GM12878 (cell line): Measurements from ENCODE around the gene TRIM28. TPM values are rescaled to one million over a fixed set of nuclear protein-coding genes. Genes with fewer than 3 reads are reported as not detected.

Experiments used
- ATAC-seq: fragments of 200-7000 bp; cut with Tn5 transposase; 3 replicates; pipeline ENCODE4 v1.9.1; 2020; ENCODE audit warnings: mild to moderate bottlenecking, moderate library complexity
- BruUV-seq: library from RNA; stranded (reverse); fragments of 400-500 nt; replicated peaks from 2 replicates; lab custom pipeline; 2021; lab: Mats Ljungman, UMichigan
- CTCF ChIA-PET: fragments of 300-600 bp; sonication (Branson Sonifier 250); formaldehyde crosslinking; extraction: SDS; loops from one replicate; lab custom pipeline; 2021; ENCODE audit warnings: inconsistent platforms; lab: Yijun Ruan, JAX
- POLR2A ChIA-PET: fragments of 350-600 bp; formaldehyde crosslinking; extraction: SDS; loops from one replicate; lab custom pipeline; 2021; ENCODE audit warnings: inconsistent platforms; lab: Charles Lee
- RAD21 ChIA-PET: fragments of 300-600 bp; sonication (Branson Sonifier 250); formaldehyde crosslinking; loops from one replicate; lab custom pipeline; 2023; ENCODE audit warnings: antibody characterized with exemption; ENCODE audit not compliant: unreplicated experiment; lab: Charles Lee
- SMC1A ChIA-PET: fragments of 300-600 bp; sonication (Branson Sonifier 250); formaldehyde crosslinking; loops from one replicate; lab custom pipeline; 2023; ENCODE audit not compliant: unreplicated experiment, uncharacterized antibody; lab: Charles Lee
- DNase-seq: peaks from one replicate; pipeline ENCODE4 v3.0.0-alpha.2; 2011; ENCODE audit warnings: low read depth, low spot score
- FAIRE-seq: peaks from 3 replicates; lab custom pipeline; 2011; peaks lifted over from hg19 to GRCh38; lab: Jason Lieb, UNC
- H2AFZ ChIP-seq: 2 replicates; pipeline ENCODE4 v1.6.0; 2011; ENCODE audit warnings: low read depth, low read length, control low read depth; ENCODE audit not compliant: control insufficient read depth
- H3K27ac ChIP-seq: 2 replicates; pipeline ENCODE4 v1.5.1; 2011; ENCODE audit warnings: control low read depth; ENCODE audit not compliant: control insufficient read depth, insufficient read depth
- H3K27me3 ChIP-seq, 2 experiments: replicated peaks in 1 of 2; 2 replicates each; pipeline versions ENCODE4 v1.6.0 to v1.6.1; 2011; ENCODE audit warnings: low read length in 1 of 2; ENCODE audit not compliant: control insufficient read depth in 2 of 2, insufficient read depth in 2 of 2
- H3K36me3 ChIP-seq, 2 experiments: 2 replicates each; pipeline ENCODE4 v1.5.1; 2011; ENCODE audit warnings: low read length in 1 of 2; ENCODE audit not compliant: control insufficient read depth in 2 of 2, insufficient read depth in 2 of 2
- H3K4me1 ChIP-seq: 2 replicates; pipeline ENCODE4 v1.6.1; 2011; ENCODE audit warnings: mild to moderate bottlenecking, low read length, moderate library complexity, mixed read lengths; ENCODE audit not compliant: control insufficient read depth, insufficient read depth
- H3K4me2 ChIP-seq: 2 replicates; pipeline ENCODE4 v1.6.0; 2011; ENCODE audit warnings: control low read depth; ENCODE audit not compliant: control insufficient read depth, insufficient read depth
- H3K4me3 ChIP-seq: fragments of 200-600 bp; sonication (generic); 2 replicates; pipeline ENCODE4 v1.5.1; 2016
- H3K79me2 ChIP-seq: 2 replicates; pipeline ENCODE4 v1.6.0; 2011; ENCODE audit warnings: low read length; ENCODE audit not compliant: control insufficient read depth, insufficient read depth
- H3K9ac ChIP-seq: 2 replicates; pipeline ENCODE4 v1.8.0; 2011; ENCODE audit warnings: low read length, control low read depth, mixed read lengths; ENCODE audit not compliant: control insufficient read depth, insufficient read depth
- H3K9me3 ChIP-seq: replicated peaks from 3 replicates; pipeline ENCODE4 v1.5.1; 2011; ENCODE audit warnings: mild to moderate bottlenecking, low read length; ENCODE audit not compliant: control insufficient read depth, insufficient read depth
- H4K20me1 ChIP-seq: 2 replicates; pipeline ENCODE4 v1.6.0; 2011; ENCODE audit not compliant: control insufficient read depth, insufficient read depth
- BCL11A ChIP-seq: IDR thresholded peaks from 2 replicates; pipeline ENCODE4 v1.6.1; 2011; ENCODE audit warnings: low read depth, low read length
- BCL3 ChIP-seq: IDR thresholded peaks from 2 replicates; pipeline ENCODE4 v1.6.1; 2011; ENCODE audit warnings: borderline replicate concordance, low read depth, mild to moderate bottlenecking, moderate library complexity, low read length; ENCODE audit not compliant: insufficient read depth, poor library complexity, severe bottlenecking
- EP300 ChIP-seq, 2 experiments: fragments of 150-350 bp in 1 of 2; IDR thresholded peaks; 2 replicates each; pipeline ENCODE4 v1.6.1; 2011 to 2012; ENCODE audit warnings: low read depth in 2 of 2, low read length in 2 of 2, borderline replicate concordance in 1 of 2, improper control_type of control experiment in 1 of 2, inconsistent platforms in 1 of 2; ENCODE audit not compliant: control insufficient read depth in 1 of 2
- IKZF1 ChIP-seq: fragments of 450-650 bp; conservative IDR thresholded peaks from 2 replicates; pipeline ENCODE4 v1.6.1; 2017; ENCODE audit warnings: antibody characterized with exemption, mild to moderate bottlenecking
- IKZF2 ChIP-seq, 2 experiments: fragments of 450-650 bp; IDR thresholded peaks; 2 replicates each; pipeline ENCODE4 v1.6.1; 2017; ENCODE audit warnings: mild to moderate bottlenecking in 2 of 2, moderate library complexity in 2 of 2
- MEF2A ChIP-seq: IDR thresholded peaks from 2 replicates; pipeline ENCODE4 v1.6.1; 2011; ENCODE audit warnings: low read depth, mild to moderate bottlenecking, low read length, moderate library complexity; ENCODE audit not compliant: insufficient read depth
- MEF2B ChIP-seq: fragments of 450-650 bp; IDR thresholded peaks from 2 replicates; pipeline ENCODE4 v1.6.1; 2018; ENCODE audit warnings: mild to moderate bottlenecking, moderate library complexity; ENCODE audit not compliant: partially characterized antibody, poor library complexity, severe bottlenecking
- PAX8 ChIP-seq: fragments of 450-650 bp; IDR thresholded peaks from 2 replicates; pipeline ENCODE4 v1.6.1; 2017; ENCODE audit warnings: mild to moderate bottlenecking, moderate library complexity
- POU2F2 ChIP-seq: IDR thresholded peaks from 3 replicates; pipeline ENCODE4 v1.6.1; 2011; ENCODE audit warnings: low read depth, mild to moderate bottlenecking, low read length, borderline replicate concordance
- RAD51 ChIP-seq: fragments of 450-650 bp; IDR thresholded peaks from 2 replicates; pipeline ENCODE4 v1.6.1; 2016; ENCODE audit warnings: moderate library complexity, mild to moderate bottlenecking, inconsistent platforms
- RELA ChIP-seq: fragments of 450-650 bp; IDR thresholded peaks from 2 replicates; pipeline ENCODE4 v1.8.0; 2014; ENCODE audit warnings: borderline replicate concordance; ENCODE audit not compliant: partially characterized antibody
- RUNX3 ChIP-seq: IDR thresholded peaks from 2 replicates; pipeline ENCODE4 v1.6.1; 2012; ENCODE audit warnings: low read length, inconsistent platforms
- SPI1 ChIP-seq: IDR thresholded peaks from 2 replicates; pipeline ENCODE4 v1.6.1; 2011; ENCODE audit warnings: low read depth, mild to moderate bottlenecking, low read length, moderate library complexity, borderline replicate concordance; ENCODE audit not compliant: insufficient read depth
- ZBTB4 ChIP-seq: fragments of 450-650 bp; formaldehyde crosslinking; IDR thresholded peaks from 2 replicates; pipeline ENCODE4 v1.4.0; 2022; ENCODE audit warnings: mild to moderate bottlenecking, moderate library complexity
- ZNF274 ChIP-seq: IDR thresholded peaks from one replicate; pipeline ENCODE4 v1.8.0; 2011; ENCODE audit not compliant: insufficient read length, insufficient read depth
- WGBS: methylation state at CpG from one replicate; pipeline ENCODE4 v1.1.6; 2016; ENCODE audit warnings: low lambda C conversion rate; ENCODE audit not compliant: insufficient replicate concordance, insufficient coverage; ENCODE audit errors: missing lambda C conversion rate; 5-methylcytosine and 5-hydroxymethylcytosine counted together
- in situ Hi-C: fragments of 300-500 bp; cut with MboI; formaldehyde crosslinking; loops from 9 replicates; pipeline ENCODE4 v1.14.3; 2018; ENCODE audit warnings: mixed read lengths
- intact Hi-C: fragments of 100-400 bp; cut with micrococcal nuclease; formaldehyde crosslinking; loops from one replicate; pipeline ENCODE4 v1.14.2; 2022; ENCODE audit not compliant: unreplicated experiment
- polyA plus RNA-seq, 11 experiments: library from polyadenylated mRNA; depleted of rRNA in 4 of 11; unstranded in 6 of 11; stranded (reverse) in 5 of 11; fragments of >200 nt; fragmentation: Nextera tagmentation in 4 of 11; fragmentation: Illumina TruSeq in 1 of 11; extraction: Ambion mirVana in 4 of 11; extraction: Trizol in 1 of 11; gene quantifications; 1 replicate in 1 of 11; 2 replicates in 10 of 11; pipeline versions ENCODE4 v1.2.1 to v1.2.3, GENCODE V29; 2011 to 2016; ENCODE audit warnings: inconsistent platforms in 2 of 11, missing spikeins in 2 of 11, low read depth in 1 of 11
- total RNA-seq, 4 experiments: library from RNA; depleted of rRNA in 3 of 4; stranded (reverse); fragments of >200 nt in 3 of 4; fragmentation: Illumina TruSeq in 1 of 4; extraction: Trizol in 1 of 4; gene quantifications; 2 replicates each; pipeline versions ENCODE4 v1.2.1 to v1.2.3, GENCODE V29; 2013 to 2021
- TF ChIP-seq, protein P1 (sequence below): IDR thresholded peaks from 2 replicates; pipeline ENCODE4 v1.6.1; 2011; ENCODE audit warnings: low read depth, mild to moderate bottlenecking, low read length, moderate library complexity, borderline replicate concordance; ENCODE audit errors: extremely low read depth
- TF ChIP-seq, protein P2 (sequence below): fragments of 450-650 bp; IDR thresholded peaks from 2 replicates; pipeline ENCODE4 v1.6.1; 2017; ENCODE audit warnings: low read depth, mild to moderate bottlenecking, moderate library complexity

The TRIM28 gene
- total and polyA plus RNA-seq, 10 of the 15 experiments (the other 5 are each of a cell fraction or from before 2014, with no cell fraction given), result 5.0 to 650 (median 296) TPM

GRCh38 chr19:58568453-58569130, 24.7 kb downstream of the TRIM28 start:
- H3K36me3 ChIP-seq, result peaks cover 2 to 3% of the 10 kb centered on the region in 2 experiments; a peak in 3 of 4 replicates
- no peak overlapping the region for H3K27ac ChIP-seq
- SMC1A ChIA-PET, result no interaction called here
- H3K79me2 ChIP-seq, result no peaks in the 10 kb centered on the region; the same call in none of the 2 replicates
- intact Hi-C loops (no loop called here), in situ Hi-C loops (no loop called here)
- 99% methylated on average over 4 of the region's 4 CpGs for WGBS
- RAD21 ChIA-PET, result no interaction called here
- FAIRE-seq (no peak), ATAC-seq (no peak), DNase-seq (no peak)
- H3K9me3 ChIP-seq, result no peaks in the 10 kb centered on the region
- no peak overlapping the region for H3K4me2 ChIP-seq
- H4K20me1 ChIP-seq, result no peaks in the 10 kb centered on the region
- H3K27me3 ChIP-seq, result no peaks in the 10 kb centered on the region
- BruUV-seq, result no TSS peak
- no peak overlapping the region for H3K4me3 ChIP-seq
- POLR2A ChIA-PET, result interaction anchor here (1.6 to 6.0 kb wide), 2 partner anchors 7 to 14 kb away, joined by 3 to 46 read pairs; partner anchors contain the start of gene CHMP2A
- no peak overlapping the region for H2AFZ ChIP-seq
- CTCF ChIA-PET, result interaction anchor here (1.3 kb wide), 1 partner anchor 14 kb away, joined by 3 read pairs; the partner anchor contains the start of gene CHMP2A
- H3K9ac ChIP-seq, result no peak overlapping the region
- H3K4me1 ChIP-seq, result peaks cover 4% of the 10 kb centered on the region
- TF ChIP-seq BCL3, result no peak
- no peak for TF ChIP-seq BCL11A
- TF ChIP-seq, protein P1, sequence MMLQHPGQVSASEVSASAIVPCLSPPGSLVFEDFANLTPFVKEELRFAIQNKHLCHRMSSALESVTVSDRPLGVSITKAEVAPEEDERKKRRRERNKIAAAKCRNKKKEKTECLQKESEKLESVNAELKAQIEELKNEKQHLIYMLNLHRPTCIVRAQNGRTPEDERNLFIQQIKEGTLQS, result no peak
- no peak for TF ChIP-seq ZNF274
- no peak for TF ChIP-seq MEF2B
- TF ChIP-seq IKZF2 (IDR thresholded peaks at IDR 0.05), result no peak
- TF ChIP-seq EP300 (IDR thresholded peaks at IDR 0.05; ENCODE audit: borderline replicate concordance in 1 of 2, control insufficient read depth in 1 of 2, low read depth in 2 of 2, low read length in 2 of 2), result no peak
- TF ChIP-seq RAD51, result no peak
- TF ChIP-seq, protein P2, sequence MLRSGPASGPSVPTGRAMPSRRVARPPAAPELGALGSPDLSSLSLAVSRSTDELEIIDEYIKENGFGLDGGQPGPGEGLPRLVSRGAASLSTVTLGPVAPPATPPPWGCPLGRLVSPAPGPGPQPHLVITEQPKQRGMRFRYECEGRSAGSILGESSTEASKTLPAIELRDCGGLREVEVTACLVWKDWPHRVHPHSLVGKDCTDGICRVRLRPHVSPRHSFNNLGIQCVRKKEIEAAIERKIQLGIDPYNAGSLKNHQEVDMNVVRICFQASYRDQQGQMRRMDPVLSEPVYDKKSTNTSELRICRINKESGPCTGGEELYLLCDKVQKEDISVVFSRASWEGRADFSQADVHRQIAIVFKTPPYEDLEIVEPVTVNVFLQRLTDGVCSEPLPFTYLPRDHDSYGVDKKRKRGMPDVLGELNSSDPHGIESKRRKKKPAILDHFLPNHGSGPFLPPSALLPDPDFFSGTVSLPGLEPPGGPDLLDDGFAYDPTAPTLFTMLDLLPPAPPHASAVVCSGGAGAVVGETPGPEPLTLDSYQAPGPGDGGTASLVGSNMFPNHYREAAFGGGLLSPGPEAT, result no peak
- TF ChIP-seq MEF2A, result no peak
- TF ChIP-seq POU2F2, result no peak
- no peak for TF ChIP-seq PAX8
- no peak for TF ChIP-seq SPI1
- no peak for TF ChIP-seq ZBTB4 (CRISPR knock-in tag)
- TF ChIP-seq RUNX3, result no peak
- TF ChIP-seq IKZF1, result no peak
- no peak for TF ChIP-seq RELA
